Measurements from ENCODE around the gene VTCN1. TPM values are rescaled to one million over a fixed set of nuclear protein-coding genes. Genes with fewer than 3 reads are reported as not detected.

VTCN1 gene
- total RNA-seq, 1 donor from 2014 or later = 0.77 TPM

DNA sequence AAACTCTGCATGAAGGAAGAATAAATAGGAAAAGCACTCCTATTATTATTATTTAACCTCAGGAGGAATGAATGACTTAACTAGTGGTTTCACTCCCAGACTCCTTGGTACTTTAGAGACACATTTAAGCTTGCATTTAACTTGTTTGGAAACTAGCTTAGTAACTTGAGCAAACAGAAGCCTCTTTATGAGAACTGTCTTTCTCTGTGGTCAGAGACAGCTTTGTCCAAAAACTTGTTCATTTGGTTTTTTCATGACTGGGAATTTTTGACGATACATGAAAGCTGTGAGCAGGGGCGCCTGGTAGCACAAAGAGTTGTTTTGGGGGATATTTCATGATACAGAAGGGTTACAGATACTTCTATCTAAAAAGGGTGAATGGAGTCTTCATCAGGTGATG, 33.6 kb upstream of the VTCN1 start:
- Histone ChIP-seq H3K4me3 (no peak overlapping the region), H3K4me1 (no peaks in the 10 kb centered on the region), H3K27me3 (ENCODE audit: low read depth) (no peaks in the 10 kb centered on the region), H3K9me3 (no peaks in the 10 kb centered on the region), H3K36me3 (no peaks in the 10 kb centered on the region), H3K27ac (no peak overlapping the region)
- ATAC-seq (no peak), DNase-seq (no peak)
- TF ChIP-seq, protein P1, sequence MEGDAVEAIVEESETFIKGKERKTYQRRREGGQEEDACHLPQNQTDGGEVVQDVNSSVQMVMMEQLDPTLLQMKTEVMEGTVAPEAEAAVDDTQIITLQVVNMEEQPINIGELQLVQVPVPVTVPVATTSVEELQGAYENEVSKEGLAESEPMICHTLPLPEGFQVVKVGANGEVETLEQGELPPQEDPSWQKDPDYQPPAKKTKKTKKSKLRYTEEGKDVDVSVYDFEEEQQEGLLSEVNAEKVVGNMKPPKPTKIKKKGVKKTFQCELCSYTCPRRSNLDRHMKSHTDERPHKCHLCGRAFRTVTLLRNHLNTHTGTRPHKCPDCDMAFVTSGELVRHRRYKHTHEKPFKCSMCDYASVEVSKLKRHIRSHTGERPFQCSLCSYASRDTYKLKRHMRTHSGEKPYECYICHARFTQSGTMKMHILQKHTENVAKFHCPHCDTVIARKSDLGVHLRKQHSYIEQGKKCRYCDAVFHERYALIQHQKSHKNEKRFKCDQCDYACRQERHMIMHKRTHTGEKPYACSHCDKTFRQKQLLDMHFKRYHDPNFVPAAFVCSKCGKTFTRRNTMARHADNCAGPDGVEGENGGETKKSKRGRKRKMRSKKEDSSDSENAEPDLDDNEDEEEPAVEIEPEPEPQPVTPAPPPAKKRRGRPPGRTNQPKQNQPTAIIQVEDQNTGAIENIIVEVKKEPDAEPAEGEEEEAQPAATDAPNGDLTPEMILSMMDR (IDR thresholded peaks at IDR 0.05) = no peak
- intact Hi-C loops (cut with DNase I) = no loop called here

DNA sequence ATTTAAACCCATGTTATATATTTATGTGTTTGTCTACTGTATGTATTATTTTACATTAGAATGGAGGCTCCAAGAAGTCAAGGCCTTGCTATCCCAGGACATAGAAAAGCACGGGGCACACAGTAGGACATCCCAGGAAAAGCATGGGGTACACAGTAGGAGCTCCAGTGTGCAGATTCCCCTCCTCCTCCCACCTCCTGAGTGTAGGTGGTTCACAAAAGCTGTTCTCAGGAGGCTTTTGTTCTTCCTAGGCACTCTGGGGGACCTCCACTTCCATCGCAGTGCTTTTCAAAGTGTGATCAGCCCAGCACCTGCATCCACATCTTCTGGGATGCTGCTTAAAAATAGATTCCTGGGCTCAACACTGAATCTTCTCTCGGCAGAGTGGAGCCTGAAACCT, 30.8 kb upstream of the VTCN1 start:
- TF ChIP-seq, protein P1 (IDR thresholded peaks at IDR 0.05) = no peak
- Histone ChIP-seq H3K4me1 (peaks cover 10% of the 10 kb centered on the region), H3K9me3 (no peaks in the 10 kb centered on the region), H3K27me3 (ENCODE audit: low read depth) (no peaks in the 10 kb centered on the region), H3K4me3 (no peak overlapping the region), H3K27ac (no peak overlapping the region), H3K36me3 (no peaks in the 10 kb centered on the region)
- DNase-seq (no peak), ATAC-seq (no peak)
- intact Hi-C loops (cut with DNase I) = no loop called here

DNA sequence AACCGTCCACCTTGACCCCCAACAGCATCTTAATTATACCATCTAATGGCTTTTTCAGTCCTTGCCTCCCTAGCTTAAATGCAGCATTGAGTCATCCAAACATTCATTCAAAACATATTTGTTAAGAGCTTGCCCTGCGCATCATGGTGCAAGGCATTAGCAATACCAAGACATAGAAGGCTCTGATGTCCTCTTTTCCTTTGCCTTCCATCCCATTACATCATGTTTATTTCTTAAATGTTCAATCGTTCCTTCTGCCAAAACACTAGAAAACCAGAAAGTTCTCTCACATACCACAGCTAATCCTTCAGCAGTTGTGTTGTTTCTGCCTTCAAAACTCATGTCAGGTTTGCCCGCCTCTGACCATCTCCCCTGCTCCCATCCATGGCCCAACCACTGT, 29.8 kb upstream of the VTCN1 start:
- Histone ChIP-seq H3K27ac (no peak overlapping the region), H3K9me3 (no peaks in the 10 kb centered on the region), H3K27me3 (ENCODE audit: low read depth) (no peaks in the 10 kb centered on the region), H3K4me3 (no peak overlapping the region), H3K4me1 (peaks cover 10% of the 10 kb centered on the region), H3K36me3 (no peaks in the 10 kb centered on the region)
- no peak for DNase-seq
- TF ChIP-seq, protein P1 (IDR thresholded peaks at IDR 0.05) = no peak
- no peak for ATAC-seq
- intact Hi-C loops (cut with DNase I) = no loop called here

DNA sequence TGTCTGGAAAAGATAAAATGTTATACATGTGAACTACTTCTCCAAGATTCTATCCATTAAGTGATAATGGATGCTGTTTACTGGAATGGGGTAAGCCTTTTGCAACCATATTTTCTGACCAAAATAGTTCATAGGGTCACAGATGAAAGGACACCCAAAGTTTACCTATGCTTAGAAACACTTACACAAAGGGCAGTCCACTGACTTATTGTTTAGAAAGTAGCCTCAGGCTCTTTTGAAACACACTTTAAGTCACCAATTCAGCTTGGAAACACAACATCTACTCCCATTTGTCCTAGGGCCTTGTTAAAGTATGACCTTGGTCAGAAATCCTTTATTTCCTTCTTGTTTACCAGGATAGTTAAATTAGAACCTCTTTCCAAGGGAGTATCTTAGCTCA, 28.7 kb upstream of the VTCN1 start:
- intact Hi-C loops (cut with DNase I) = no loop called here
- Histone ChIP-seq H3K36me3 (no peaks in the 10 kb centered on the region), H3K27ac (no peak overlapping the region), H3K4me1 (peaks cover 10% of the 10 kb centered on the region), H3K9me3 (no peaks in the 10 kb centered on the region), H3K4me3 (no peak overlapping the region), H3K27me3 (ENCODE audit: low read depth) (no peaks in the 10 kb centered on the region)
- TF ChIP-seq, protein P1 (IDR thresholded peaks at IDR 0.05) = no peak
- ATAC-seq = no peak
- DNase-seq = no peak

DNA sequence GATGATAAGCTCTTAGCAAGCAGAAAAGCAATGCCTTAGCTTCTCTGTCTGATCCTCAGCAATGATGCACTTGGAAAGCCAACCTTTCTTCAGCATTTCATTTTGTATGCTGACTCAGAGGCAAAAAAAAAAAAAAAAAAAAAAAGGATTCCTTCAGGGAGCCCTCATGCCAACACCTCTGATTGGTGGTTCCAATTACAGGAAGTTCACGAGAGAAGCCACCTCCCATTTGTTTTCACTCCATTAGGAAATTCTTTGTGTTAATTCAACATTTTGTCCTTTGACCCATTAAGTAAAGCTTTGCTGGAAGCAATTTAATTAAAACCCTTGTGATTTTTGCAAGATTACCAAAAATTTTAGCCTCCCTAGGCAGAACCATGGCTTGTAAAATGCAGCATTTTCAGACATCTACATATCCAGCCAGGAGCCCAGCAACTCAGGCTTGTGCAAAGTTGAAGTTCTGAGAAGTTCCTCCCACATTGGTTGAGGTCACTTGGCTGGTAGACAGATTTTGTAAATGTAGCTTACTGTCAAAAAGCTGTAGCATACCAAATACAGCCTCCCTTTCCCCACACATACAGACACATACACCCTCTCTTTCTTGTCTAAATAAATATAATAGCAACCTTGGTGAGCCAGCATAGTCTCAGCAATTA, 27.1 kb upstream of the VTCN1 start:
- TF ChIP-seq, protein P1 (IDR thresholded peaks at IDR 0.05) = no peak
- ATAC-seq = peak; percentile 58 to 64
- intact Hi-C loops (cut with DNase I) = no loop called here
- Histone ChIP-seq H3K4me3 (no peak overlapping the region), H3K27ac (peak overlapping the region; percentile 27), H3K27me3 (ENCODE audit: low read depth) (no peaks in the 10 kb centered on the region), H3K36me3 (no peaks in the 10 kb centered on the region), H3K9me3 (no peaks in the 10 kb centered on the region), H3K4me1 (peaks cover 10% of the 10 kb centered on the region)
- DNase-seq = no peak

Data from lower lobe of right lung (tissue), 2 donors.